Osteoblast (primary cell): ENCODE data around the gene DMAC2. TPM values are rescaled to one million over a fixed set of nuclear protein-coding genes. Genes with fewer than 3 reads are reported as not detected.

Experiments used
- DNase-seq: peaks from one replicate; pipeline ENCODE4 v3.0.0; 2011; ENCODE audit warnings: low spot score, mixed read lengths; ENCODE audit not compliant: insufficient read length; ENCODE audit errors: missing footprints
- H2AFZ ChIP-seq: 2 replicates; pipeline ENCODE4 v1.6.0; 2011; ENCODE audit warnings: mild to moderate bottlenecking, low read length
- H3K27ac ChIP-seq: 2 replicates; pipeline ENCODE4 v1.5.1; 2011; ENCODE audit warnings: mild to moderate bottlenecking, low read depth, low read length, moderate library complexity
- H3K27me3 ChIP-seq: 2 replicates; pipeline ENCODE4 v1.6.0; 2012; ENCODE audit warnings: mild to moderate bottlenecking, control low read depth, inconsistent platforms, low read length, moderate library complexity; ENCODE audit not compliant: insufficient read depth
- H3K36me3 ChIP-seq: 2 replicates; pipeline ENCODE4 v1.5.1; 2011; ENCODE audit warnings: mild to moderate bottlenecking, low read length, control low read depth, moderate library complexity; ENCODE audit not compliant: insufficient read depth
- H3K4me1 ChIP-seq: 2 replicates; pipeline ENCODE4 v1.5.1; 2011; ENCODE audit warnings: mild to moderate bottlenecking, low read length, control low read depth, moderate library complexity; ENCODE audit not compliant: insufficient read depth
- H3K4me2 ChIP-seq: 2 replicates; pipeline ENCODE4 v1.6.0; 2011; ENCODE audit warnings: mild to moderate bottlenecking, low read length; ENCODE audit not compliant: insufficient read depth
- H3K4me3 ChIP-seq: fragments of 200-600 bp; sonication (generic); 3 replicates; pipeline ENCODE4 v1.5.1; 2012; ENCODE audit warnings: mild to moderate bottlenecking, low read length, inconsistent platforms; ENCODE audit not compliant: insufficient read depth
- H3K79me2 ChIP-seq: 2 replicates; pipeline ENCODE4 v1.6.0; 2012; ENCODE audit warnings: mild to moderate bottlenecking, low read length, control low read depth, inconsistent platforms; ENCODE audit not compliant: insufficient read depth
- H3K9me3 ChIP-seq: 2 replicates; pipeline ENCODE4 v1.5.1; 2011; ENCODE audit warnings: low read depth, low read length, control low read depth
- H4K20me1 ChIP-seq: 2 replicates; pipeline ENCODE4 v1.6.0; 2012; ENCODE audit warnings: mild to moderate bottlenecking, low read length, control low read depth; ENCODE audit not compliant: insufficient read depth
- CTCF ChIP-seq: IDR thresholded peaks from 2 replicates; pipeline ENCODE4 v1.5.1; 2011; ENCODE audit warnings: mild to moderate bottlenecking, low read depth, low read length, moderate library complexity; ENCODE audit errors: extremely low read depth
- total RNA-seq: library from RNA; depleted of rRNA; stranded (reverse); fragments of >200 nt; gene quantifications from 2 replicates; pipeline ENCODE4 v1.2.3, GENCODE V29; 2012

The DMAC2 gene
- total RNA-seq, 1 donor = 30.0 TPM

GRCh38 chr19:41414461-41414860 is 25.3 kb downstream of the DMAC2 start:
- TF ChIP-seq CTCF = no peak
- H3K4me2 ChIP-seq = no peak overlapping the region
- H3K27ac ChIP-seq = no peak overlapping the region
- no peak overlapping the region for H3K4me3 ChIP-seq
- H3K27me3 ChIP-seq = no peaks in the 10 kb centered on the region
- H3K79me2 ChIP-seq = no peaks in the 10 kb centered on the region
- H3K9me3 ChIP-seq = no peaks in the 10 kb centered on the region
- H3K36me3 ChIP-seq = peaks cover 16% of the 10 kb centered on the region
- H2AFZ ChIP-seq = no peak overlapping the region
- H4K20me1 ChIP-seq = no peaks in the 10 kb centered on the region
- peak; percentile 47 for DNase-seq
- H3K4me1 ChIP-seq = peaks cover 5% of the 10 kb centered on the region

GRCh38 chr19:41413947-41414346 is 25.8 kb downstream of the DMAC2 start:
- no peak overlapping the region for H3K27ac ChIP-seq
- H3K27me3 ChIP-seq = no peaks in the 10 kb centered on the region
- no peak for TF ChIP-seq CTCF
- no peak for DNase-seq
- H2AFZ ChIP-seq = no peak overlapping the region
- no peaks in the 10 kb centered on the region for H3K79me2 ChIP-seq
- peaks cover 4% of the 10 kb centered on the region for H4K20me1 ChIP-seq
- peaks cover 12% of the 10 kb centered on the region for H3K36me3 ChIP-seq
- H3K4me3 ChIP-seq = no peak overlapping the region
- H3K4me1 ChIP-seq = peaks cover 10% of the 10 kb centered on the region
- no peaks in the 10 kb centered on the region for H3K9me3 ChIP-seq
- H3K4me2 ChIP-seq = no peak overlapping the region

GRCh38 chr19:41412953-41413352 is 26.8 kb downstream of the DMAC2 start:
- H3K4me3 ChIP-seq = no peak overlapping the region
- no peaks in the 10 kb centered on the region for H3K27me3 ChIP-seq
- peaks cover 10% of the 10 kb centered on the region for H3K36me3 ChIP-seq
- H3K27ac ChIP-seq = no peak overlapping the region
- peak; percentile 57 for DNase-seq
- peaks cover 10% of the 10 kb centered on the region for H3K4me1 ChIP-seq
- no peak overlapping the region for H2AFZ ChIP-seq
- no peak overlapping the region for H3K4me2 ChIP-seq
- no peak for TF ChIP-seq CTCF
- H3K9me3 ChIP-seq = no peaks in the 10 kb centered on the region
- H3K79me2 ChIP-seq = no peaks in the 10 kb centered on the region
- peaks cover 4% of the 10 kb centered on the region for H4K20me1 ChIP-seq

GRCh38 chr19:41411968-41412265 is 27.8 kb downstream of the DMAC2 start:
- Histone ChIP-seq H2AFZ (no peak overlapping the region), H3K4me1 (peaks cover 10% of the 10 kb centered on the region), H3K27me3 (no peaks in the 10 kb centered on the region), H3K79me2 (no peaks in the 10 kb centered on the region), H4K20me1 (peaks cover 8% of the 10 kb centered on the region), H3K4me3 (no peak overlapping the region), H3K27ac (no peak overlapping the region), H3K36me3 (peaks cover 10% of the 10 kb centered on the region), H3K4me2 (no peak overlapping the region), H3K9me3 (no peaks in the 10 kb centered on the region)
- peak; percentile 34 for DNase-seq
- no peak for TF ChIP-seq CTCF
